Measurements from ENCODE around the gene SPTBN2. TPM values are rescaled to one million over a fixed set of nuclear protein-coding genes. Genes with fewer than 3 reads are reported as not detected.

Gene SPTBN2
- total RNA-seq, 1 donor from 2014 or later: 11.5 TPM

- no peak overlapping the region for H3K27ac ChIP-seq (ENCODE audit: low read depth, low read length)
- H3K9me3 ChIP-seq (ENCODE audit: control insufficient read depth in 3 of 3, low read length in 3 of 3): no peaks in the 10 kb centered on the region
- no peaks in the 10 kb centered on the region for H3K36me3 ChIP-seq (ENCODE audit: control insufficient read depth in 3 of 3, insufficient read depth in 3 of 3, low read length in 3 of 3)
- no peak overlapping the region for H3K4me3 ChIP-seq (ENCODE audit: low read length in 3 of 3)
- H3K27me3 ChIP-seq (ENCODE audit: control insufficient read depth in 3 of 3, insufficient read depth in 3 of 3, low read length in 3 of 3): peaks cover 0 to 7% (median 0%) of the 10 kb centered on the region in 3 donors
- no peak overlapping the region for H3K9ac ChIP-seq (ENCODE audit: low read depth in 1 of 3, low read length in 3 of 3)
- no peaks in the 10 kb centered on the region for H3K4me1 ChIP-seq (ENCODE audit: control insufficient read depth in 3 of 3, insufficient read depth in 3 of 3, low read length in 3 of 3)
These were observed 41.9 kb downstream of the SPTBN2 start for GRCh38 chr11:66686801-66687750.

GRCh38 chr11:66686100-66686785 lies 42.8 kb downstream of the SPTBN2 start:
- Histone ChIP-seq H3K27me3 (ENCODE audit: control insufficient read depth in 3 of 3, insufficient read depth in 3 of 3, low read length in 3 of 3) (peaks cover 0 to 2% (median 0%) of the 10 kb centered on the region in 3 donors), H3K4me1 (ENCODE audit: control insufficient read depth in 3 of 3, insufficient read depth in 3 of 3, low read length in 3 of 3) (no peaks in the 10 kb centered on the region), H3K27ac (ENCODE audit: low read depth, low read length) (no peak overlapping the region), H3K4me3 (ENCODE audit: low read length in 3 of 3) (no peak overlapping the region), H3K9ac (ENCODE audit: low read depth in 1 of 3, low read length in 3 of 3) (no peak overlapping the region), H3K36me3 (ENCODE audit: control insufficient read depth in 3 of 3, insufficient read depth in 3 of 3, low read length in 3 of 3) (no peaks in the 10 kb centered on the region), H3K9me3 (ENCODE audit: control insufficient read depth in 3 of 3, low read length in 3 of 3) (no peaks in the 10 kb centered on the region)

- no peak overlapping the region for H3K4me3 ChIP-seq (ENCODE audit: low read length in 3 of 3)
- no peak overlapping the region for H3K9ac ChIP-seq (ENCODE audit: low read depth in 1 of 3, low read length in 3 of 3)
- no peaks in the 10 kb centered on the region for H3K27me3 ChIP-seq (ENCODE audit: control insufficient read depth in 3 of 3, insufficient read depth in 3 of 3, low read length in 3 of 3)
These were observed 43.5 kb downstream of the SPTBN2 start for GRCh38 chr11:66685276-66686099.

GRCh38 chr11:66684635-66685034 lies 44.4 kb downstream of the SPTBN2 start:
- Histone ChIP-seq H3K36me3 (ENCODE audit: control insufficient read depth in 3 of 3, insufficient read depth in 3 of 3, low read length in 3 of 3) (no peaks in the 10 kb centered on the region), H3K9me3 (ENCODE audit: control insufficient read depth in 3 of 3, low read length in 3 of 3) (no peaks in the 10 kb centered on the region), H3K27ac (ENCODE audit: low read depth, low read length) (no peak overlapping the region), H3K27me3 (ENCODE audit: control insufficient read depth in 3 of 3, insufficient read depth in 3 of 3, low read length in 3 of 3) (no peaks in the 10 kb centered on the region), H3K9ac (ENCODE audit: low read depth in 1 of 3, low read length in 3 of 3) (no peak overlapping the region), H3K4me1 (ENCODE audit: control insufficient read depth in 3 of 3, insufficient read depth in 3 of 3, low read length in 3 of 3) (no peaks in the 10 kb centered on the region), H3K4me3 (ENCODE audit: low read length in 3 of 3) (no peak overlapping the region)

More at GRCh38 chr11:66685276-66686099, 43.5 kb downstream of the SPTBN2 start:
- Histone ChIP-seq H3K27ac (ENCODE audit: low read depth, low read length) (no peak overlapping the region), H3K36me3 (ENCODE audit: control insufficient read depth in 3 of 3, insufficient read depth in 3 of 3, low read length in 3 of 3) (no peaks in the 10 kb centered on the region), H3K4me1 (ENCODE audit: control insufficient read depth in 3 of 3, insufficient read depth in 3 of 3, low read length in 3 of 3) (no peaks in the 10 kb centered on the region), H3K9me3 (ENCODE audit: control insufficient read depth in 3 of 3, low read length in 3 of 3) (no peaks in the 10 kb centered on the region)

- H3K36me3 ChIP-seq (ENCODE audit: control insufficient read depth in 3 of 3, insufficient read depth in 3 of 3, low read length in 3 of 3): no peaks in the 10 kb centered on the region
- no peaks in the 10 kb centered on the region for H3K4me1 ChIP-seq (ENCODE audit: control insufficient read depth in 3 of 3, insufficient read depth in 3 of 3, low read length in 3 of 3)
- no peaks in the 10 kb centered on the region for H3K27me3 ChIP-seq (ENCODE audit: control insufficient read depth in 3 of 3, insufficient read depth in 3 of 3, low read length in 3 of 3)
- no peak overlapping the region for H3K9ac ChIP-seq (ENCODE audit: low read depth in 1 of 3, low read length in 3 of 3)
- H3K9me3 ChIP-seq (ENCODE audit: control insufficient read depth in 3 of 3, low read length in 3 of 3): no peaks in the 10 kb centered on the region
- H3K4me3 ChIP-seq (ENCODE audit: low read length in 3 of 3): no peak overlapping the region
- no peak overlapping the region for H3K27ac ChIP-seq (ENCODE audit: low read depth, low read length)
These were observed 45.1 kb downstream of the SPTBN2 start for GRCh38 chr11:66683877-66684276.

GRCh38 chr11:66680966-66681645 lies 47.9 kb downstream of the SPTBN2 start:
- Histone ChIP-seq H3K4me1 (ENCODE audit: control insufficient read depth in 3 of 3, insufficient read depth in 3 of 3, low read length in 3 of 3) (peaks cover 12 to 15% (median 14%) of the 10 kb centered on the region in 3 donors), H3K9ac (ENCODE audit: low read depth in 1 of 3, low read length in 3 of 3) (no peak overlapping the region), H3K36me3 (ENCODE audit: control insufficient read depth in 3 of 3, insufficient read depth in 3 of 3, low read length in 3 of 3) (no peaks in the 10 kb centered on the region), H3K27me3 (ENCODE audit: control insufficient read depth in 3 of 3, insufficient read depth in 3 of 3, low read length in 3 of 3) (no peaks in the 10 kb centered on the region), H3K27ac (ENCODE audit: low read depth, low read length) (no peak overlapping the region), H3K9me3 (ENCODE audit: control insufficient read depth in 3 of 3, low read length in 3 of 3) (no peaks in the 10 kb centered on the region), H3K4me3 (ENCODE audit: low read length in 3 of 3) (no peak overlapping the region)

GRCh38 chr11:66677599-66678375 lies 51.2 kb downstream of the SPTBN2 start, which contains the start of gene RBM4B:
Gene RBM4B (minus strand): TSS chr11:66677887. CDS start chr11:66677079, 808 bp downstream.
- Histone ChIP-seq H3K27me3 (ENCODE audit: control insufficient read depth in 3 of 3, insufficient read depth in 3 of 3, low read length in 3 of 3) (no peaks in the 10 kb centered on the region), H3K4me1 (ENCODE audit: control insufficient read depth in 3 of 3, insufficient read depth in 3 of 3, low read length in 3 of 3) (peaks cover 17 to 26% (median 25%) of the 10 kb centered on the region in 3 donors), H3K9me3 (ENCODE audit: control insufficient read depth in 3 of 3, low read length in 3 of 3) (no peaks in the 10 kb centered on the region), H3K9ac (ENCODE audit: low read depth in 1 of 3, low read length in 3 of 3) (peak within 1 kb of the TSS; percentile 88 to 99 (median 96)), H3K4me3 (ENCODE audit: low read length in 3 of 3) (peak within 1 kb of the TSS; percentile 92 to 96 (median 96)), H3K27ac (ENCODE audit: low read depth, low read length) (peak within 1 kb of the TSS; percentile 99), H3K36me3 (ENCODE audit: control insufficient read depth in 3 of 3, insufficient read depth in 3 of 3, low read length in 3 of 3) (no peaks in the 10 kb centered on the region)

GRCh38 chr11:66676931-66677598 lies 52.0 kb downstream of the SPTBN2 start:
- Histone ChIP-seq H3K27me3 (ENCODE audit: control insufficient read depth in 3 of 3, insufficient read depth in 3 of 3, low read length in 3 of 3) (no peaks in the 10 kb centered on the region), H3K27ac (ENCODE audit: low read depth, low read length) (peak overlapping the region; percentile 99), H3K36me3 (ENCODE audit: control insufficient read depth in 3 of 3, insufficient read depth in 3 of 3, low read length in 3 of 3) (no peaks in the 10 kb centered on the region), H3K9me3 (ENCODE audit: control insufficient read depth in 3 of 3, low read length in 3 of 3) (no peaks in the 10 kb centered on the region), H3K4me1 (ENCODE audit: control insufficient read depth in 3 of 3, insufficient read depth in 3 of 3, low read length in 3 of 3) (peaks cover 17 to 26% (median 25%) of the 10 kb centered on the region in 3 donors), H3K9ac (ENCODE audit: low read depth in 1 of 3, low read length in 3 of 3) (peak overlapping the region; percentile 88 to 99 (median 96)), H3K4me3 (ENCODE audit: low read length in 3 of 3) (peak overlapping the region; percentile 92 to 96 (median 96))
